ENCODE results near the gene DSCAML1.

DNA sequence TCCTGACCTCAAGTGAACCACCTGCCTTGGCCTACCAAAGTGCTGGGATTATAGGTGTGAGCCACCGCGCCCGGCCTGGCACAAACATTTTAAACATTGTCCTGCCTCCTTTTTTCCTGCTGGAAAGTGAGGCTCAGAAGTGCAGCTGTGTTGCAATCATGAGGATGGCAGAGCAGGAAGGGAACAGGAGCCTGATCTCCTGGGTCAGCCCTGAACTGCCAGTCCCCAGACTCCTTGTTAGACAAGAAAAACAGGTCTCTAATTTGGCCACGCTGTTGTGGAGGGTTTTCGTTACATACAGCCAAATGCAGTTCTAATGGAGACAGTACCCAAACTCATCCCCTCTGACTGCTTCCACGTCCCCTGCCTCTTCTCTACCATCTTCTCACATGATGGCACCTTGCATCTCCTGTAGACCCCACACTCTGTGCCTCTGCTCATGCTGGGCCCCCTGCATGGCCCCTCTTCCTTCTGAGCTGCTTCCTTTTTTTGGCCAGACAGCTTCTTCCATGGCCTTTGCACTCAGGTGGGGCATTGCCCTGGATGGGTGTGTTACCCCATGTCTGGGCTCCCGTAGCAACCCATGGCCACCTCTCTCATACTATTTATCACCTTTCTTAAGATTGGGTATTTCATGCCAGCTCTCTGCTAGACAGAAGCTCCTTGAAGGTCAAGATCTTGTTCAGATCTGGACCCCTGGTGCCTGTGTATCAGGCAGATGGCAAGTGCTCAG, 242.2 kb downstream of the DSCAML1 start:
- TF ChIP-seq, protein P1, sequence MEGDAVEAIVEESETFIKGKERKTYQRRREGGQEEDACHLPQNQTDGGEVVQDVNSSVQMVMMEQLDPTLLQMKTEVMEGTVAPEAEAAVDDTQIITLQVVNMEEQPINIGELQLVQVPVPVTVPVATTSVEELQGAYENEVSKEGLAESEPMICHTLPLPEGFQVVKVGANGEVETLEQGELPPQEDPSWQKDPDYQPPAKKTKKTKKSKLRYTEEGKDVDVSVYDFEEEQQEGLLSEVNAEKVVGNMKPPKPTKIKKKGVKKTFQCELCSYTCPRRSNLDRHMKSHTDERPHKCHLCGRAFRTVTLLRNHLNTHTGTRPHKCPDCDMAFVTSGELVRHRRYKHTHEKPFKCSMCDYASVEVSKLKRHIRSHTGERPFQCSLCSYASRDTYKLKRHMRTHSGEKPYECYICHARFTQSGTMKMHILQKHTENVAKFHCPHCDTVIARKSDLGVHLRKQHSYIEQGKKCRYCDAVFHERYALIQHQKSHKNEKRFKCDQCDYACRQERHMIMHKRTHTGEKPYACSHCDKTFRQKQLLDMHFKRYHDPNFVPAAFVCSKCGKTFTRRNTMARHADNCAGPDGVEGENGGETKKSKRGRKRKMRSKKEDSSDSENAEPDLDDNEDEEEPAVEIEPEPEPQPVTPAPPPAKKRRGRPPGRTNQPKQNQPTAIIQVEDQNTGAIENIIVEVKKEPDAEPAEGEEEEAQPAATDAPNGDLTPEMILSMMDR (IDR thresholded peaks at IDR 0.05) = no peak
- TF ChIP-seq POLR2A (IDR thresholded peaks at IDR 0.05) = no peak
